Activated effector memory CD4-positive, alpha-beta T cell treated with anti-CD3 and anti-CD28 coated beads, Interleukin-2, amount 50 U/mL, for 16 hours (primary cell): ENCODE results near the gene ZDHHC18.
"Not testable (repeated sequence)": the region's sequence is repeated elsewhere in the genome, so short reads cannot be mapped to it uniquely, and the experiment has no call there.

Source experiments
- DNase-seq: peaks from one replicate; pipeline ENCODE4 v3.0.0-alpha.2; 2020

ZDHHC18 gene

GRCh38 chr1:26792924-26793323 is 33.6 kb upstream of the ZDHHC18 start:
- no peak for DNase-seq

GRCh38 chr1:26794391-26794790 is 32.1 kb upstream of the ZDHHC18 start:
- no peak for DNase-seq

DNA sequence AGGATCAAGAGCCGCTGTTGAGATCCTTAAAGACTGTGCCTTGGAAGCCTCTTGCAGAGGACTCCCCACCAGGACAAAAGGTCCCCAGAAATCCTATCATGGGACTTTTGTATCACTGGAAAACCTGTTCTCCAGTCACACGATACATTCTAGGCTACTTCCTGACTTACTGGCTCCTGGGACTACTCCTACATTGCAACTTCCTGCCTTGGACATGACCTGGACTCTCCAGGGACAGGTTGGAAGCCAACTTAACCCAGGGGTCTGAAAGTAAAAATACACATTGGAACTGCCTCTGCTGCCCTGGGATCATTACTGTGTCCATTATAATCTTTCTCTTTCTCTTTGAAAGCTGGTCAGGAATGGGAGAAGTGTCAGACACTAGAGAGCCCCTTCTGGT is 28.9 kb upstream of the ZDHHC18 start:
- DNase-seq: no peak

DNA sequence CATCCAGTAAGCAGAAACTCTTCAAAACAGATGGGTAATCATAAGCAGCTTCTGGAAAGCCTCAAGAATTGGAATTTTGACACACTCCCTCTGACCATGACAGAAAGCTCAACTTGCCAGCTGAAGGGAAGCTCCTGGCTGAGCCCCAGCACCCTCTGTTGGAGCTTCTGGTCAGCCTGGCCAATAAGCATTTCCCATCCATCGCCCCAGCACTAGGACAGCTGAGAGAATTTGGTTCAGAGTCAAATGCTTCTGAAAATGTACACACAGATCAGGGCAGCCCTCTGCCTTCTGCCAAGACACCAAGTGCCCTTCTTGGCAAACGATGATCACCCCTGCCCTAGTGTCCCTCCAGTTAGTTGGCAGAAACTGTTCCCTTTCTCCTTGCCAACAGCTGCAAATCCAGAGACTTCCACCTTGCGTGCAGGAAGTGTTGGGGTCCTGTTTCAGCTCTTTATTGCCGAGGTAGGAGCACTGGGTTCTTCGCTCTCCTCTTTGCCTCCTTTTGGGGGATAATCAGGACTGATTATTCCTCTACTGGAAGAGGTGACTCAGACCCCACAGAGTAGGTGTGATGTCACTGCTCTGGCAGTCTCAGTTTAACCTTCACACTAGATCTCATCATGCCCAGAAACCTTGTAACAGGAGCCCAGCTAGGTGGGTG is 26.9 kb upstream of the ZDHHC18 start:
- DNase-seq: peak; percentile 67

DNA sequence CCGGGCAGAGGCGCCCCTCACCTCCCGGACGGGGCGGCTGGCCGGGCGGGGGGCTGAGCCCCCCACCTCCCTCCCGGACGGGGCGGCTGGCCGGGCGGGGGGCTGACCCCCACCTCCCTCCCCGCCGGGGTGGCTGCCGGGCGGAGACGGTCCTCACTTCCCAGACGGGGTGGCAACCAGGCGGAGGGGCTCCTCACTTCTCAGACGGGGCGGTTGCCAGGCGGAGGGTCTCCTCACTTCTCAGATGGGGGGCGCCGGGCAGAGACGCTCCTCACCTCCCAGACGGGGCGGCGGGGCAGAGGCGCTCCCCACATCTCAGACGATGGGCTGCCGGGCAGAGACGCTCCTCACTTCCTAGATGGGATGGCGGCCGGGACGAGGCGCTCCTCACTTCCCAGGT is 22.6 kb upstream of the ZDHHC18 start:
- DNase-seq: not testable (repeated sequence)

GRCh38 chr1:26810105-26810504 is 16.4 kb upstream of the ZDHHC18 start:
- DNase-seq: peak; percentile 88

GRCh38 chr1:26811057-26811456 is 15.4 kb upstream of the ZDHHC18 start:
- peak; percentile 33 for DNase-seq

- DNase-seq: no peak
Observed at GRCh38 chr1:26811708-26812107, 14.8 kb upstream of the ZDHHC18 start.

- no peak for DNase-seq
Observed at GRCh38 chr1:26814377-26814776, 12.1 kb upstream of the ZDHHC18 start.

GRCh38 chr1:26814893-26815292 is 11.6 kb upstream of the ZDHHC18 start:
- DNase-seq: no peak

GRCh38 chr1:26820784-26821269 is 5.7 kb upstream of the ZDHHC18 start:
- DNase-seq: peak; percentile 69

DNA sequence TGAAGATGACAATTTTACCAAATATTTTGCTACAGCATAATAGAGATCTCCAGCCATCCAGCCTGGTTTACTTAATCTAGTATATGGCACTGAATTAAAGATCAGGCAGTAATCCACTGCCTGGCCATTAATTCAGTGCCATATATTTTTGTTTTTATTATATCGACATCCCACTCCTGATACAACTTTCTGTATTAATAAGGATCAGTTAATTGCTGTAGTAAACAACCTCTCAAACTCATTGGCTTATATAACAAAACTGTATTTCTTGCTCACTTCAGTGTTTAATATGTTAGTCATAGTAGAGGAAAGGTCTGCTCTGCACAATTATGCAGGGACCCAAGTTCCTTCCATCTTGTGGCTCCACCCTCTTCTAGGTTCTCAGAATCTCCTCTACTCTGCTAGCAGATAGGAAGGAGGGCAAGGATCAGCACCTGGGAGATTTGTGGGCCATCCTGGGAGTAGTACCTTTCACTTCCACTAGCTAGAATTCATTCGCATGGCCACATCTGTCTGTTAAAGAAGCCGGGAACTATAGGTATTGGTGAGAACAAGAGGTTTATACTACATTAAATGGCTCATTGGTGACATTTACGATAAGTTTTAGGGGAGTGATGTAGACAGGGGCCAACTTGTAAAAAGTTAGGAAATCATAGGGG is 3.6 kb upstream of the ZDHHC18 start:
- DNase-seq: peak; percentile 31

DNA sequence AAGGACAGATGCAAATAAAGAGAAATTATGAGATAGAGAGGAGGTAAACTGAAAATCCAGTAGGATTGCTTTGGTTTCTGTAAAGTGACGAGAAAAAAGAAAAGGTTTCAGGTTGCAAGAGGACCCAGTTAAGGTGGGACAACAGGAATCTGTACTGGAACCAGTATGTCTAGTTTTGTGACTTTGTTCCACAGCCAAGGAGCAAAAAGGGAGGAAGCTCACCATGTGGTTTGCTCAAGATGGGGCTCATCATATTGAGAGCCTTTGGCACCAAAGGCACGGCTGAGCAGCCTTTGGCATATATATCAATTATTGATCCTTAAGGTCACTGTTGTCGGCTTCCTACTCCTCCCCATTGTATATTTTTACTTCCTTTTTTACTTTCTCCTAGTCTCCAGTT is 1.8 kb upstream of the ZDHHC18 start:
- DNase-seq: no peak

- DNase-seq: no peak
Observed at GRCh38 chr1:26827106-26827604, 667 bp downstream of the ZDHHC18 start.

DNA sequence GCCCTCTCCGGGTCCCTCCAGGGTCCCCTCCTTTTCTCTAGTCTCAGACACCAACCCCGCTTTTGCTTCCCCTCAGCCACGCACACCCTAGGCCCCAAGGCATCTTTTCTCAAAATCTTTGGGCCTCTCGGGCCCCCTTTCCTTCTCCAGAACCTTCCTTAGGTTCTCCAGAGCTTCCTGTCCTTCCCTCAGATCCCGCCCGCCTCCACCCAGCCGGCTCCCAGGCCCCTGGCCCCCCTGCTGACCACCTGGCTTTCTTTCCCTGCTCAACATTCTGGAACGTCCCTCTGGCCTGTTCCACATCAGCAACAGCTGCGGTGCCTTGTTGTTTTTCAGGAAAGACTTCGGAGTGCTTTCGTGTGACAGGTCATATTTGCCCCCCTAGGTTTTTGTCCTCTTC is 1.2 kb downstream of the ZDHHC18 start:
- no peak for DNase-seq

- peak; percentile 75 for DNase-seq
Observed at GRCh38 chr1:26828411-26828991, 2.0 kb downstream of the ZDHHC18 start.

DNA sequence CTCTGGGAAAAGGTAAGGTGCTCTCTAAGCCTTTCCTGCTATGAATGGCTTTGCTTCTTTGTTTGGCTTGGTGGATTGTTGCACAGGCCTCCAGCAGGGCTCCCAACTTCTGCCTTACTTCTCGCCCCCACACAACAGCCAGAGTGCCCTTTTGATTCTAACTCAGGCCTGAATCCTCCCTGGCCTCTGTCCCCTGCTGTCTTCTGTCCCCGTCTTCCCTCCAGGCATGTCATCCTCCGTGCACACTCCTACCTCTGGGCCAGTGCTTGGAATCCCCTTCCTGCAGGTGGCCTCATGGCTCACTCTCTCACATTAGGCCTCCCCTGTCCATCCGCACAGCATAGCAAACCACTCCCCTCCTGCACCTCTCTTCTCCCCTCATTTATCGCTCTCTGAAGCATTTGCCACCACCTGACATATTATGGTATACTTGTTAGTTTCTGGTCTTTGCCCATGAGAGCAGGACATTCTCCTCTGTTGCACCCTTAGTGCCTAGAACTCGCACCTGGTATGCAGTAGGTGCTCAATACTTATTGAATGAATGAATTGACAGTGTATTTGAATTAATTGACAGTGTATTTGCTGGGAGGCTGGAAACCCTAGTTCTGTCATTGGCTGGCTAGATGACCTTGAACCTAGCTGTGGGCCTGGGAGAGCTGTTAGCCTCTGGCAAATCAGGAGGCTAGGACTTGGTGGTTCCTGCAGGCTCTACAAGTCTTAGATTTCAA is 2.9 kb downstream of the ZDHHC18 start:
- DNase-seq: no peak

DNA sequence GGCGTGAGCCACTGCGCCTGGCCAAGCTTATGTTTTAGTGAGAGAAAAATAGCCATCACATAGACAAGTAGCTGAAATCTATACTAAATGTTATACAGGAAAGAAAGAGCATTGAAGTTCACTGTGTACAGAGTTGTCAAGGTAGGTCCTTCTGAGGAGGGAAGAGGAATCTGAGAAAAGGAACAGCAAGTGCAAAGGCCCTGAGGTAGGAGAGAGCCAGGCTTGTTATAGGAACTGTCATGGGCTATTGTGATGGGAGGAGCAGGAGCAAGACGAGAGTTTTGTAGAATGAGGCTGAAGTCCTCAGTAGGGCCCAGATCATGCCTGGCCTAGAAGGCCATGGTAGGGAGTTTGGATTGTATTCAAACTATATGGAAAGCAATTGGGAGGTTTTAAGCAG is 4.6 kb downstream of the ZDHHC18 start:
- DNase-seq: no peak

DNA sequence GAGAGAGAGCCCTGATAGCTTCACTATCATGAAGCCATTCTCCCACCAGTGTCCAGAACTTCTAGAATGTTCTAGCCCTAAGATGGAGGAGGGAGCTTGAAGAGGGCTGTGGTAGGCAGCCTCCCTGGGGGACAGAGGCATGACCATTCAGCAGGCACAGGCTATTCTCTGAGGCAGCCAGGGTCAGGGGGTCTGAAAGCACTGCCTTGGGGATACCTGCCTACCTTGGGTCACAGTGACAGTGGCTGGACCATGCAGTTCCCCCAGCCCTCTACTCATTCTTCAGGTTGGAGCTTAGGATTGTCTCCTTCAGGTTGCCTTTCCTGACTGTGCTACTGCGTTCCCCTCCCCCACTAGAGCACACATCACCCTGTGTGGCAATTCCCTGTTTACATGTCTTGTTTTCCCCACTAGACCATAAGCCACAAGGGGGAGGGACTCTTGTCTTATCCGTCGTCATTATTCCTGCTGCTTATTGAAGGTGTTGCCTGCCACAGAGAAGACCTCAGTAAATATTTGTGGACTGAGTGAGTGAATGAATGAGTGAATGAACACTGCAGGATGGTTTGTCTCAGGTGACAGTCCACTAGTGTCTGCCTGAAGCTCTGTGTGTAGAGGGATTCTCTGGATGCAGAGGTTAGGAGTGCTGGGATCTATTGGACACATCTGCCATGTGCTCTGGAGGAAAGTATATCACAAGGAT is 5.2 kb downstream of the ZDHHC18 start:
- DNase-seq: no peak

- no peak for DNase-seq
Observed at GRCh38 chr1:26832249-26832960, 5.9 kb downstream of the ZDHHC18 start.

GRCh38 chr1:26833432-26834405 is 7.2 kb downstream of the ZDHHC18 start:
- DNase-seq: peak; percentile 95
